ENCODE results near the gene SMAD9.

DNA sequence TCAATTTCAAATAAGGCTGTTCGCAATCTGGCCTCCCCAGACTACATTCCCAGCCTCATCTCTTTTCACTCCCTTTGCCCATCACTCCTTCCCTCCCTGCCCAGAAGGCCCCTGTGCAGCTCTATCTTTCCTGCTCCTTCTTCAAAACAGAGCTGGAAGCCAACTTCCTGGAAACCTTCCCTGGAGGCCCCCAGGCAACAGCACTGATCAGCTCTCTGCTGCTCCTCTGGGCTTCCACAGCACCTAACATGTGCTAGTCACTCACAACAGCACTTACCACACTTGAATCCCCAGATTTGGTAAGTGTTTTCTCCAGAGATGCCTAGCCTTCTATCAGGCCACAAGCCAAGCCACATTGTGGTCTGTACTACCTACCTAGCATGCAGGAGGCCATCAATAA lies 9.5 kb downstream of the SMAD9 start:
- TF ChIP-seq, protein P1, sequence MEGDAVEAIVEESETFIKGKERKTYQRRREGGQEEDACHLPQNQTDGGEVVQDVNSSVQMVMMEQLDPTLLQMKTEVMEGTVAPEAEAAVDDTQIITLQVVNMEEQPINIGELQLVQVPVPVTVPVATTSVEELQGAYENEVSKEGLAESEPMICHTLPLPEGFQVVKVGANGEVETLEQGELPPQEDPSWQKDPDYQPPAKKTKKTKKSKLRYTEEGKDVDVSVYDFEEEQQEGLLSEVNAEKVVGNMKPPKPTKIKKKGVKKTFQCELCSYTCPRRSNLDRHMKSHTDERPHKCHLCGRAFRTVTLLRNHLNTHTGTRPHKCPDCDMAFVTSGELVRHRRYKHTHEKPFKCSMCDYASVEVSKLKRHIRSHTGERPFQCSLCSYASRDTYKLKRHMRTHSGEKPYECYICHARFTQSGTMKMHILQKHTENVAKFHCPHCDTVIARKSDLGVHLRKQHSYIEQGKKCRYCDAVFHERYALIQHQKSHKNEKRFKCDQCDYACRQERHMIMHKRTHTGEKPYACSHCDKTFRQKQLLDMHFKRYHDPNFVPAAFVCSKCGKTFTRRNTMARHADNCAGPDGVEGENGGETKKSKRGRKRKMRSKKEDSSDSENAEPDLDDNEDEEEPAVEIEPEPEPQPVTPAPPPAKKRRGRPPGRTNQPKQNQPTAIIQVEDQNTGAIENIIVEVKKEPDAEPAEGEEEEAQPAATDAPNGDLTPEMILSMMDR (IDR thresholded peaks at IDR 0.05; ENCODE audit: insufficient read depth, low read length, poor library complexity, severe bottlenecking) = no peak
- no peak for TF ChIP-seq EZH2phosphoT487 (conservative IDR thresholded peaks at IDR 0.05; ENCODE audit: low read length)

Measured in SU-DHL-6 (cell line).